Lower leg skin (tissue), 3 donors: ENCODE data around the gene TACR2.

Experiments
- POLR2A ChIP-seq, 2 donors: fragments of 450-650 bp; IDR thresholded peaks; one replicate each; pipeline ENCODE4 v1.6.1; 2016 to 2017; ENCODE audit warnings: antibody characterized with exemption in 2 of 2, mild to moderate bottlenecking in 1 of 2, moderate library complexity in 1 of 2
- TF ChIP-seq, protein P1 (sequence below), 3 donors: fragments of 450-650 bp; IDR thresholded peaks; one replicate each; pipeline ENCODE4 v1.5.1; 2016; ENCODE audit warnings: antibody characterized with exemption in 3 of 3, mild to moderate bottlenecking in 3 of 3, moderate library complexity in 2 of 3

DNA sequence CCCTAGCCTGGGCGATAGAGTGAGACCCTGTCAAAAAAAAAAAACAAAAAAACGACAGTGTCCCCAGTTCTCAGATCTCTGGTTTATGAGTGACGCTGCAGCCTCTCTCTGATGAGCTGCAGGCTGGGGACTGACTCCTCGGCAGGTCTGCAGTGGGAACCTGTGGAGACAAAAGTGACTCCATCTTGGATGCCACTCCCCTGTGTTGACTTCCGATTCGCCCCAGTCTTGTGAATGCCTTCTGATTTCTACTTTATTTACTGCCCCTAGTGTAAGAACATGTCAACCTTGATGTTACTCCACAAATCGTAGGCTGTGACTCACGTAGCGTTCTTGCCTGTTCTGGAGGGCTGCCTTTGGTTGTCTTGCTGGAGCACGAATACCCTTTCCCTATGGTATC, 6.2 kb downstream of the TACR2 start:
- no peak for TF ChIP-seq POLR2A (IDR thresholded peaks at IDR 0.05)
- TF ChIP-seq, protein P1, sequence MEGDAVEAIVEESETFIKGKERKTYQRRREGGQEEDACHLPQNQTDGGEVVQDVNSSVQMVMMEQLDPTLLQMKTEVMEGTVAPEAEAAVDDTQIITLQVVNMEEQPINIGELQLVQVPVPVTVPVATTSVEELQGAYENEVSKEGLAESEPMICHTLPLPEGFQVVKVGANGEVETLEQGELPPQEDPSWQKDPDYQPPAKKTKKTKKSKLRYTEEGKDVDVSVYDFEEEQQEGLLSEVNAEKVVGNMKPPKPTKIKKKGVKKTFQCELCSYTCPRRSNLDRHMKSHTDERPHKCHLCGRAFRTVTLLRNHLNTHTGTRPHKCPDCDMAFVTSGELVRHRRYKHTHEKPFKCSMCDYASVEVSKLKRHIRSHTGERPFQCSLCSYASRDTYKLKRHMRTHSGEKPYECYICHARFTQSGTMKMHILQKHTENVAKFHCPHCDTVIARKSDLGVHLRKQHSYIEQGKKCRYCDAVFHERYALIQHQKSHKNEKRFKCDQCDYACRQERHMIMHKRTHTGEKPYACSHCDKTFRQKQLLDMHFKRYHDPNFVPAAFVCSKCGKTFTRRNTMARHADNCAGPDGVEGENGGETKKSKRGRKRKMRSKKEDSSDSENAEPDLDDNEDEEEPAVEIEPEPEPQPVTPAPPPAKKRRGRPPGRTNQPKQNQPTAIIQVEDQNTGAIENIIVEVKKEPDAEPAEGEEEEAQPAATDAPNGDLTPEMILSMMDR (IDR thresholded peaks at IDR 0.05): no peak
